Stimulated activated CD8-positive, alpha-beta memory T cell treated with anti-CD3 and anti-CD28 coated beads, Interleukin-15, amount 100 ng/mL, for 24 hours (primary cell): ENCODE measurements around the gene POLR2A.
A peak's percentile ranks its signal among the peaks of the same experiment; 100 is the strongest.
"Not testable (repeated sequence)": the region's sequence is repeated elsewhere in the genome, so short reads cannot be mapped to it uniquely, and the experiment has no call there.

Source experiments
- DNase-seq: peaks from one replicate; pipeline ENCODE4 v3.0.0-alpha.2; 2020; ENCODE audit warnings: low read depth

Gene POLR2A

GRCh38 chr17:7479213-7480088, 4.7 kb upstream of the POLR2A start, which contains the start of gene ZBTB4:
Gene ZBTB4, minus strand, starts transcription at chr17:7479631. Its CDS starts 12,830 bp downstream, at chr17:7466801.
- peak; percentile 32 for DNase-seq

DNA sequence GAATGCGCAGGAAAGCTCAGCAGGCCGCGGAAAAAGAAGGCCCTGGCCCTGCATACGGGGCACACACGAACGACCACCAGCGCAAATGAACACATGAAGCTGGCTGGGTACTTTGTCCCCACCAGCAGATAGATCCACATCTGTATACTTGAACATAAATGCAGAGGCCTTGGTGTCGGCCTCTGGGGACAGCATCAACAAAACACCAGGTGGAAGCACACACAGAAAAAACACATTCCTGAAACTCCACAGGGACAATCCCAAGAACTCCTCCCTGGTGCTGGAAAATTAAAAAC, 4.1 kb upstream of the POLR2A start:
- DNase-seq, result no peak

DNA sequence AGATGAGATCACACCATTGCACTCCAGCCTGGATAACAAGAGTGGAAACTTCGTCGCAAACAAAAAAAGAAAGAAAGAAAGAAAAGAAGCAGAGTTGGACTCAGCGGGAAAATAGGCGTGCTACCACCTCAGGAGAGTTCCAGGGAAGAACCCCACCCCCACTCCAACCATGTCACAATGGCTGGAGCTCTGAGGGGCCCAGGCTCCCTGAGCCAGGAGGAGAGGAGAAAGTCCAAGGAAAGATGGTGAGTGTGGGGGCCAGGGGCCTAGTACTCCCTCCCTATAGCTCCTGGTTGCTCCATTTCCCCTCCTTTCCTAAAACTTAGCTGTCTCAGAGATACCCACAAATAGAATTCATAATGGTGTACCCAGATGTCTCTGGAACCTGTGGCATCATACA, 2.9 kb upstream of the POLR2A start, which contains the start of gene SLC35G6:
Gene SLC35G6 (plus strand): TSS at position 172 of the 400 bp plus-strand sequence. CDS start 71 bp downstream, at position 243.
- DNase-seq, result not testable (repeated sequence)

DNA sequence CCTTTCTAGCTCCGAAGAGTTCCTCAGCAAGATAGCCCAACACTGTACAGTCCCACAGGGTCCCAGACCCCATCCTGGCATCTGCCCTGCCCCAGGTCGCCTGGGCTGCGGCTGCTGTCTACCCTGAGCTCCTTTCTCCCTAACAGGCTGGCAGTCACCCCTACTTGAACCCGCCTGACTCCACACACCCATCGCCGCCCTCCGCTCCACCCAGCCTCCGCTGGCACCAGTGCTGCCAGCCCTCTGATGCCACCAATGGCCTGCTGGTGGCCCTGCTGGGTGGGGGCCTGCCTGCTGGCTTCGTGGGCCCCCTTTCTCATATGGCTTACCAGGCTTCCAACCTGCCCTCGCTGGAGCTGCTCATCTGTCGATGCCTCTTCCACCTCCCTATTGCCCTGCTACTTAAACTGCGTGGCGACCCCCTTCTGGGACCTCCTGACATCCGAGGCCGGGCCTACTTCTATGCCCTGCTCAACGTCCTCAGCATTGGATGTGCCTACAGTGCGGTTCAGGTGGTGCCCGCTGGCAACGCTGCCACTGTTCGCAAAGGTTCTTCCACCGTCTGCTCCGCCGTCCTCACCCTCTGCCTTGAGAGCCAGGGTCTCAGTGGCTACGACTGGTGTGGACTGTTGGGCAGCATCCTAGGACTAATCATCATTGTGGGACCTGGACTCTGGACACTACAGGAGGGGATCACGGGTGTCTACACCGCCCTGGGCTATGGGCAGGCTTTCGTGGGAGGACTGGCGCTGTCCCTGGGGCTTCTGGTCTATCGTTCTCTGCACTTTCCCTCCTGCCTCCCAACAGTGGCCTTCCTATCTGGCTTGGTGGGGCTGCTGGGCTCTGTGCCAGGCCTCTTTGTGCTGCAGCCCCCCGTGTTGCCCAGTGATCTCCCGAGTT, 2.1 kb upstream of the POLR2A start:
- not testable (repeated sequence) for DNase-seq

GRCh38 chr17:7482742-7483088, 1.5 kb upstream of the POLR2A start:
- DNase-seq, result not testable (repeated sequence)

GRCh38 chr17:7483255-7484066, 705 bp upstream of the POLR2A start:
- peak; percentile 66 for DNase-seq

DNA sequence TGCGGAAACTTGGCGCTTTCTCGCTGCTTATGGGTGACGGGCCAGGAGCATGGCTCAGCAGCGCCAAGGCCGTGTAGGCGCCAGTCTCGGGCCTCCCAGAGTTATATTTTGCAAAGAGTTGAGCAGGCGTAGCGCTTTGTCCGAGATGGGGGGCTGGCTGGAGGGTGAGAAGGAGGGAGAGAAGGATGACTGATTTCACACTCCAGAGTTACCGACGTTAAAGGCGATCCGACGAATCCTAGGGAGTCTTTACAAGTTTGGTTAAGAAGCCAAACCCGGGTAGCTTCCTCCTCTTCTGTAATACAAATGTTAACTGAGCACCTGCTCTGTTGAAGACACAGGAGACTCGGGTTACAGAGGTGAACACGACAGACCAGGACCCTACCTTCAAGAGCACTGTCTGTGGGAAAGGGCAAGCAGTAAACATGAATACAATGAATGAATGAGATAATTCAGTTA, 782 bp downstream of the POLR2A start:
- DNase-seq, result no peak

DNA sequence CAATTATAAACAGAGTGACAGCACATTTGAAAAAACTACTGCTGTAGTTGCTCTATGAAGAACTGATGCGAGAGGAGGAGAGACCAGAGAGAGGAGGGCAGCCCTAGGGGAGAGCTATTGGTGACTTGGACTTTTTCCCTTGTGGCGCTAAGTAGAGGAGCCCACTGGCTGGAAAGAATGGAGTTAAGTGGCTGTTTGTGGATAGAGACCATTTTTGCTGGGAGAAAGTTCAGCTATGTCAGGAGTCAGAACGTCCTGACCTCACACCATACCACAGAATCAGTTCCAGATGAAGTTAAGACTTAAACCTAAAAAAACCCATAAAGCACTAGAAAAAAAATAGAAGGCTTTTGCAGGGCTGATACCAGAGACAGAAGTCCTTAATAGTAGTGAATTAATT, 2.0 kb downstream of the POLR2A start:
- DNase-seq, result no peak

DNA sequence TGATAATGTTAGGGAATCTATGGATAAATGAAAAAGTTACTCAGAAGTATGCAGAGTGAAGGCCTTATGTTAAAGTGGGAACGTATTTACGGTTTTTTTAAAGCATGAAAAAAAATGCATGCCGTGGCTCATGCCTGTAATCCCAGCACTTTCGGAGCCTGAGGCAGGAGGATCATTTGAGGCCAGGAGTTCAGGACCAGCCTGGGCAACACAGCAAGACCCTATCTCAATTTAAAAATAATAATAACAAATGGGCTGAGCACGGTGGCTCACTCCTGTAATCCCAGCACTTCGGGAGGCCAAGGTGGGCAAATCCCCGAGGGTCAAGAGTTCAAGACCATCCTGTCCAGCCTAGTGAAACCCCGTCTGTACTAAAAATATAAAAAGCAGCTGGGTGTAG, 6.0 kb downstream of the POLR2A start:
- DNase-seq, result no peak

DNA sequence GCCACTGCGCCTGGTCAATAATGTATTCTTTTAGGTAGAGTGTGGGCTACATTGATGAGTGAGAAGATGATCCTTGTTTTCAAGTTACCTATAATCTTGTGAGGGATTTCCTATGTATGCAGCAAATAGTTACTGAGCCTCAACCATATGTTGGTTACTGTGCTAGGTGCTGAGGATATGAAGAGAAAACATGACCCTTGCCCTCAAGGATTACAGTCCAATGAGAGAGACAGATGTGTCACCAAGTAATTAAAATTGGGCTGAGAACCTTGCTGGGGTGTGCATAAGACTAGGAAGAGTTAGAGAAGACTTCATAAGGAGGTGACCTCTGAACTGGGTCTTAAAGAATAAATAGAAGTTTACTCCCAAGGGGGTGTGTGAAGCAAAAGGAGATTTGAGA, 7.4 kb downstream of the POLR2A start:
- no peak for DNase-seq

DNA sequence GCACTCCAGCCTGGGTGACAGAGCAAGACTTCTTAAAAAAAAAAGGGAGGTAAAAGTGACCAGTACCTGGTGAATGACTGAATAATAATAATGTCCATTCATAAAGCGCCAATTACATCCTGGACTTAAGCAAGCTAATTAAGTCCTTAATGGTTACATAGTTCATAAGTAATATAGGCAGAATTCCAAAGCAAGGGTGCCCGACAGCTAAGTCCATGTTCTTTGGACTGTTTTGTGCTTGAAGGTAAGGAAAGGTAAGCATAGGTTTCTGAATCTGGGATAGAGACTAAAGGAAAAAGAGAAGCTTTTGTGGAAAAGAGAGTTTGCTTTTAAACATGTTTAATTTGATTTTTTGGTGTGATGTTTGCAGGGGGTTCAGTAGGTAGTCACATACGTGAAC, 9.8 kb downstream of the POLR2A start:
- no peak for DNase-seq

- DNase-seq, result no peak
Measured at GRCh38 chr17:7495906-7496434, 11.8 kb downstream of the POLR2A start.

- no peak for DNase-seq
Measured at GRCh38 chr17:7496470-7497183, 12.5 kb downstream of the POLR2A start.

DNA sequence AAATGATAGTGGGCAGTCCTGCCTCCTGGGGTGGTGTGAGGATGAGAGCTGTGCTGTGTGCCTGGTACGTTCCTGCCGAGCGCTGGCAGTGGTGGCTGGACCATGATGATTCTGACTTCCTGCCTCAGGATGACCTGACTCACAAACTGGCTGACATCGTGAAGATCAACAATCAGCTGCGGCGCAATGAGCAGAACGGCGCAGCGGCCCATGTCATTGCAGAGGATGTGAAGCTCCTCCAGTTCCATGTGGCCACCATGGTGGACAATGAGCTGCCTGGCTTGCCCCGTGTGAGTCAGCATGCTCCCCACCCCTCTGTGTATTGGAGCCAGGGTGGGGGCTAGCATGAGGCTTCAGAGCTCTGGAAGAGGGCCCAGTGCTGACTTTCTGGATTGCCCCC, 13.1 kb downstream of the POLR2A start:
- DNase-seq, result no peak

- DNase-seq, result no peak
Measured at GRCh38 chr17:7497636-7498035, 13.5 kb downstream of the POLR2A start.

DNA sequence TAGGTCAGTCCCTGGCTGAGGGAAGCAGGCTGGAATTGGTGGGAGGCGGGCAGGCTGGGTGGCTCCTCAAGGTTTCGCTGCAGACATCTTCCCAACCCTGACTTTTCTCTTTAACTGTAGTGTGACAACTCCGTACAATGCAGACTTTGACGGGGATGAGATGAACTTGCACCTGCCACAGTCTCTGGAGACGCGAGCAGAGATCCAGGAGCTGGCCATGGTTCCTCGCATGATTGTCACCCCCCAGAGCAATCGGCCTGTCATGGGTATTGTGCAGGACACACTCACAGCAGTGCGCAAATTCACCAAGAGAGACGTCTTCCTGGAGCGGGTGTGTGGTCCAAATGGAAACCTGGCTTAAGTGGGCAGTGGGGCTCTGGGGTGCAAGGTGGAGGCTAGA, 15.0 kb downstream of the POLR2A start:
- no peak for DNase-seq

DNA sequence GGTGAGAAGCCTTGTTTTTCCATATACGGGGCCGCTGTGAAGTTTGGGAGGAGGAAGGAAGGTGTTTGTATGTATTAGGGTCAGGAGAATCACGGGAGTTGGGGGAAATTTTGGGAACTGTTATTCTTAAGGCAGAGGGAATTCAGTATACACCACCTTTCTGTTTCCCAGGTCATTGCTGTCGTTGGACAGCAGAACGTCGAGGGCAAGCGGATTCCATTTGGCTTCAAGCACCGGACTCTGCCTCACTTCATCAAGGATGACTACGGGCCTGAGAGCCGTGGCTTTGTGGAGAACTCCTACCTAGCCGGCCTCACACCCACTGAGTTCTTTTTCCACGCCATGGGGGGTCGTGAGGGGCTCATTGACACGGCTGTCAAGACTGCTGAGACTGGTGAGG, 17.6 kb downstream of the POLR2A start:
- DNase-seq, result no peak

DNA sequence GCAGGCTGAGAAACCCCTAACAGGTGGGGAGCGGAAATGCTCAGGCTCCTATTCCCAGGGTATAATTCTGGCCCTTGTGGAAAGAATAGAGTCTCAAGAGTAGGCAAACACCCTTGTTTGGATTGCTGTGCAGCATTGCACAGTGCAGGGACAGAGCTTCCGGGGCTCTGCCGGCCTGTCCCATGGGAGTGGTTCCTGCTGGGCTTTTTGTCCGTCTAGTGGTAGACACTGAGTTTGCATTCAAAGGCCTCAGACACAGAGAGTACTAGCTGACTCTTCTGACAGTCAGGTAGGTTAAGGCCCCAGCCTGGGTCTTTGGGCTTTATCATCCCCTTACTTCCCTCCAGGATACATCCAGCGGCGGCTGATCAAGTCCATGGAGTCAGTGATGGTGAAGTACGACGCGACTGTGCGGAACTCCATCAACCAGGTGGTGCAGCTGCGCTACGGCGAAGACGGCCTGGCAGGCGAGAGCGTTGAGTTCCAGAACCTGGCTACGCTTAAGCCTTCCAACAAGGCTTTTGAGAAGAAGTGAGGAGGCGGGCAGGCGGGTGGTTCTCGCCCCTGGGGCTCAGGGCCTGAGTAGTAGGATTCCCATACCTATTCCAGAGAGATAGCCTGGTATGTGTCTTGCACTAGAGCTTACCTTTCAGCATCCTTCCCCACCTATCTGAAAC, 18.1 kb downstream of the POLR2A start:
- DNase-seq, result no peak

DNA sequence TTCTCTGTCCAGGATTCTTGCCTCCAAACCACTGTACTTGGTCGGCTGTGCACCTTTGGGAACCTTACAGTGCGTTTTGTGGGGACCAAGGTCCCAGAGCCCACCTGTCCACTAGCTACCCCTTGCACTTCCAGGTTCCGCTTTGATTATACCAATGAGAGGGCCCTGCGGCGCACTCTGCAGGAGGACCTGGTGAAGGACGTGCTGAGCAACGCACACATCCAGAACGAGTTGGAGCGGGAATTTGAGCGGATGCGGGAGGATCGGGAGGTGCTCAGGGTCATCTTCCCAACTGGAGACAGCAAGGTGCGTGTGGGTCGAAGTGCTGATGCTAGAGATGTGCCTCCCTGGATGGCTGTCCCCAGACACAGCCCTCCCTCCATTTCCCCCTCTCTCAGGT, 18.8 kb downstream of the POLR2A start:
- DNase-seq, result no peak

DNA sequence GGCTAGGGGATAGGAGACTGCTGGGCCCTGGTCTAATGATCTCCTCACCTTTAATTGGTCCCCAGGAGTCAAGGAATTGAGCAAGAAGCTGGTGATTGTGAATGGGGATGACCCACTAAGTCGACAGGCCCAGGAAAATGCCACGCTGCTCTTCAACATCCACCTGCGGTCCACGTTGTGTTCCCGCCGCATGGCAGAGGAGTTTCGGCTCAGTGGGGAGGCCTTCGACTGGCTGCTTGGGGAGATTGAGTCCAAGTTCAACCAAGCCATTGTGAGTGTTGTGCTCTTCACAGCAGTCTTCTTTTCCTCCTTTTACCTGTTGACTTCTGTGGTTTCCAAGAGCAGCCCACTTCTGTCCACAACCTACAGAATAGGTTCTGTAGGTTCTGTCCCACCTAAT, 19.4 kb downstream of the POLR2A start:
- no peak for DNase-seq

- no peak for DNase-seq
Measured at GRCh38 chr17:7508145-7508544, 24.0 kb downstream of the POLR2A start.
